Measurements from ENCODE around the gene EEIG1.
A peak's percentile ranks its signal among the peaks of the same experiment; 100 is the strongest.

Gene EEIG1

GRCh38 chr9:127937388-127938297 is 43.1 kb downstream of the EEIG1 start, which contains the start of gene DPM2:
TSS of gene DPM2 (minus strand) at chr9:127937854. CDS start at chr9:127937820, 34 bp downstream.
- peak; percentile 60 to 90 for DNase-seq

- no peak for DNase-seq
Observed at GRCh38 chr9:127937056-127937387, 43.8 kb downstream of the EEIG1 start.

- DNase-seq: no peak
Observed at GRCh38 chr9:127936347-127936852, 44.4 kb downstream of the EEIG1 start.

- no peak for DNase-seq
Observed at GRCh38 chr9:127935765-127936221, 45.0 kb downstream of the EEIG1 start.

- DNase-seq: no peak
Observed at GRCh38 chr9:127934986-127935385, 45.8 kb downstream of the EEIG1 start.

GRCh38 chr9:127934248-127934647 is 46.5 kb downstream of the EEIG1 start:
- no peak for DNase-seq

- DNase-seq: peak; percentile 20 to 26
Observed at GRCh38 chr9:127931092-127931881, 49.5 kb downstream of the EEIG1 start.
